GM19372 (cell line): ENCODE data around the gene CASZ1.

Experiments
- ATAC-seq: cut with Tn5 transposase; IDR thresholded peaks from one replicate; pipeline ENCODE4 v1.9.1; 2021; ENCODE audit warnings: mild to moderate bottlenecking, low read depth, moderate library complexity; ENCODE audit not compliant: unreplicated experiment

CASZ1 gene

GRCh38 chr1:10714337-10715114 lies 81.9 kb downstream of the CASZ1 start:
- ATAC-seq = no peak

- ATAC-seq = no peak
Observed at GRCh38 chr1:10713614-10714013, 82.8 kb downstream of the CASZ1 start.

GRCh38 chr1:10712568-10713362 lies 83.7 kb downstream of the CASZ1 start:
- ATAC-seq = no peak

GRCh38 chr1:10710489-10710888 lies 86.0 kb downstream of the CASZ1 start:
- ATAC-seq = no peak

- ATAC-seq = no peak
Observed at GRCh38 chr1:10709646-10710045, 86.8 kb downstream of the CASZ1 start.

GRCh38 chr1:10709165-10709564 lies 87.3 kb downstream of the CASZ1 start:
- ATAC-seq = no peak

GRCh38 chr1:10708757-10709156 lies 87.7 kb downstream of the CASZ1 start:
- ATAC-seq = no peak

- ATAC-seq = no peak
Observed at GRCh38 chr1:10707208-10707607, 89.2 kb downstream of the CASZ1 start.

- no peak for ATAC-seq
Observed at GRCh38 chr1:10706376-10706913, 90.0 kb downstream of the CASZ1 start.

- ATAC-seq = no peak
Observed at GRCh38 chr1:10705953-10706352, 90.5 kb downstream of the CASZ1 start.

GRCh38 chr1:10704368-10704882 lies 92.0 kb downstream of the CASZ1 start:
- ATAC-seq = no peak

GRCh38 chr1:10703702-10704101 lies 92.7 kb downstream of the CASZ1 start:
- ATAC-seq = no peak

GRCh38 chr1:10701145-10701544 lies 95.3 kb downstream of the CASZ1 start:
- no peak for ATAC-seq

GRCh38 chr1:10699470-10699835 lies 97.0 kb downstream of the CASZ1 start:
- no peak for ATAC-seq

- no peak for ATAC-seq
Observed at GRCh38 chr1:10698726-10699469, 97.5 kb downstream of the CASZ1 start.

GRCh38 chr1:10697621-10698160 lies 98.8 kb downstream of the CASZ1 start:
- no peak for ATAC-seq

GRCh38 chr1:10696977-10697376 lies 99.5 kb downstream of the CASZ1 start:
- no peak for ATAC-seq

GRCh38 chr1:10694633-10695627 lies 101.5 kb downstream of the CASZ1 start:
- peak; percentile 54 for ATAC-seq

GRCh38 chr1:10694274-10694632 lies 102.2 kb downstream of the CASZ1 start:
- peak; percentile 57 for ATAC-seq
